ENCODE data around the gene MYO9A. TPM values are rescaled to one million over a fixed set of nuclear protein-coding genes. Genes with fewer than 3 reads are reported as not detected.
"Not testable (repeated sequence)": the region's sequence is repeated elsewhere in the genome, so short reads cannot be mapped to it uniquely, and the experiment has no call there.

The MYO9A gene
- polyA plus RNA-seq, 3 donors = 3.9 to 6.6 (median 5.0) TPM

DNA sequence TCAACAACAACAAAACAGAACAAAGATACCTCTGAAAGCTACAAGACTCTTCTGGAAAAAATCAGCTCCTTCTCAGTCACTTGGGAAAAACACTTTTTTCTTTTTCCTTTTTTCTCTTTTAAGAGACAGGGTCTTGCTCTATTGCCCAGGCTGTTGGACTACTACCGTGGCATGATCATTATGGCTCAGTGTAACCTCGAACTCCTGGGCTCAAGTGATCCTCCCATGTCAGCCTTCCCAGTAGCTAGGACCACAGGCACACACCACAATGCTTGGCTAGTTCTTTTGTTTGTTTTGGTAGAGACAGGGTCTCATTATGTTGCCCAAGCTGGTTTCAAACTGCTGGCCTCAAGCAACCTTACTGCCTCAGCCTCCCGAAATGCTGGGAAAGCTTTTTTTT, 12.8 kb downstream of the MYO9A start:
- no peak for DNase-seq
- H3K27me3 ChIP-seq (ENCODE audit: control insufficient read depth in 2 of 2, insufficient read depth in 2 of 2, low read length in 2 of 2) = no peaks in the 10 kb centered on the region
- H4K20me1 ChIP-seq (ENCODE audit: insufficient read depth, low read length) = no peaks in the 10 kb centered on the region
- Mint-ChIP-seq H3K36me3 (peaks cover 0 to under 1% of the 10 kb centered on the region in 2 donors), H3K9me3 (peaks cover 6 to 13% (median 8%) of the 10 kb centered on the region in 7 donors), H3K27me3 (ENCODE audit: low read depth in 3 of 3) (peaks cover 0 to 4% (median 0%) of the 10 kb centered on the region in 3 donors), H3K4me1 (peaks cover 15% of the 10 kb centered on the region), H3K27ac (no peak overlapping the region), H3K4me3 (no peak overlapping the region)
- intact Hi-C loops (cut with micrococcal nuclease) = no loop called here
- H3K27ac ChIP-seq (ENCODE audit: low read depth in 1 of 2, low read length in 2 of 2) = no peak overlapping the region
- no peak overlapping the region for H3K4me3 ChIP-seq (replicated peaks in 1 of 3; ENCODE audit: low read depth in 2 of 3, low read length in 3 of 3)
- TF ChIP-seq CTCF (IDR thresholded peaks at IDR 0.05) = no peak
- H3K4me2 ChIP-seq (replicated peaks; ENCODE audit: extremely low read depth, low read length, poor library complexity, severe bottlenecking) = no peak overlapping the region
- H3K4me1 ChIP-seq (ENCODE audit: control insufficient read depth in 1 of 2, insufficient read depth in 2 of 2, low read length in 2 of 2) = peaks cover 7 to 9% of the 10 kb centered on the region in 2 donors
- H3K36me3 ChIP-seq (replicated peaks in 1 of 2; ENCODE audit: control insufficient read depth in 1 of 2, insufficient read depth in 2 of 2, low read length in 2 of 2) = no peaks in the 10 kb centered on the region
- H2AFZ ChIP-seq (ENCODE audit: insufficient read depth, low read depth, low read length, poor library complexity, severe bottlenecking) = no peak overlapping the region
- WGBS (ENCODE audit: insufficient coverage) = 100% methylated on average over 1 of the region's 3 CpGs
- peaks cover 12% of the 10 kb centered on the region for H3K79me2 ChIP-seq (ENCODE audit: insufficient read depth, low read length)
- H3K9ac ChIP-seq (ENCODE audit: insufficient read depth, low read length, poor library complexity, severe bottlenecking) = no peak overlapping the region
- H3K9me3 ChIP-seq (replicated peaks in 1 of 2; ENCODE audit: control insufficient read depth in 1 of 2, insufficient read depth in 1 of 2, low read length in 2 of 2) = peaks cover 10 to 13% of the 10 kb centered on the region in 2 donors

DNA sequence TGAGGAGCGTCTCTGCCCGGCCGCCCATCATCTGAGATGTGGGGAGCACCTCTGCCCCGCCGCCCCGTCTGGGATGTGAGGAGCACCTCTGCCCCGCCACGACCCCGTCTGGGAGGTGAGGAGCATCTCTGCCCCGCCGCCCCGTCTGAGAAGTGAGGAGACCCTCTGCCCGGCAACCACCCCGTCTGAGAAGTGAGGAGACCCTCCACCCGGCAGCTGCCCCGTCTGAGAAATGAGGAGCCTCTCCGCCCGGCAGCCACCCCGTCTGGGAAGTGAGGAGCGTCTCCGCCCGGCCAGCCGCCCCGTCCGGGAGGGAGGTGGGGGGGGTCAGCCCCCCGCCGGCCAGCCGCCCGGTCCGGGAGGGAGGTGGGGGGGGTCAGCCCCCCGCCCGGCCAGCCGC, 17.4 kb downstream of the MYO9A start:
- H3K4me3 ChIP-seq (replicated peaks in 1 of 3; ENCODE audit: low read depth in 2 of 3, low read length in 3 of 3); H3K27me3 Mint-ChIP-seq (ENCODE audit: low read depth in 3 of 3); H3K36me3 ChIP-seq (replicated peaks in 1 of 2; ENCODE audit: control insufficient read depth in 1 of 2, insufficient read depth in 2 of 2, low read length in 2 of 2); intact Hi-C loops (cut with micrococcal nuclease); H4K20me1 ChIP-seq (ENCODE audit: insufficient read depth, low read length); H3K4me1 ChIP-seq (ENCODE audit: control insufficient read depth in 1 of 2, insufficient read depth in 2 of 2, low read length in 2 of 2); H3K27ac Mint-ChIP-seq; H3K4me2 ChIP-seq (replicated peaks; ENCODE audit: extremely low read depth, low read length, poor library complexity, severe bottlenecking); H3K9ac ChIP-seq (ENCODE audit: insufficient read depth, low read length, poor library complexity, severe bottlenecking); H3K4me3 Mint-ChIP-seq; H3K27ac ChIP-seq (ENCODE audit: low read depth in 1 of 2, low read length in 2 of 2); H3K79me2 ChIP-seq (ENCODE audit: insufficient read depth, low read length); DNase-seq; H3K27me3 ChIP-seq (ENCODE audit: control insufficient read depth in 2 of 2, insufficient read depth in 2 of 2, low read length in 2 of 2); H2AFZ ChIP-seq (ENCODE audit: insufficient read depth, low read depth, low read length, poor library complexity, severe bottlenecking); H3K36me3 Mint-ChIP-seq: not testable (repeated sequence)
- WGBS (ENCODE audit: insufficient coverage) = 100% methylated on average over 3 of the region's 33 CpGs
- Mint-ChIP-seq H3K4me1 (peaks cover 15% of the 10 kb centered on the region), H3K9me3 (peaks cover 7 to 13% (median 8%) of the 10 kb centered on the region in 7 donors)
- peaks cover 10 to 13% of the 10 kb centered on the region in 2 donors for H3K9me3 ChIP-seq (replicated peaks in 1 of 2; ENCODE audit: control insufficient read depth in 1 of 2, insufficient read depth in 1 of 2, low read length in 2 of 2)
